Keratinocyte (primary cell): ENCODE measurements around the gene PRKCE. TPM values are rescaled to one million over a fixed set of nuclear protein-coding genes. Genes with fewer than 3 reads are reported as not detected.
A peak's percentile ranks its signal among the peaks of the same experiment; 100 is the strongest.

Source experiments
- DNase-seq: peaks from one replicate; pipeline ENCODE4 v3.0.0-alpha.2; 2011; ENCODE audit warnings: low read depth, missing footprints, low spot score
- FAIRE-seq: peaks from 2 replicates; lab custom pipeline; 2011; peaks lifted over from hg19 to GRCh38; lab: Jason Lieb, UNC
- H2AFZ ChIP-seq: 2 replicates; pipeline ENCODE4 v1.6.0; 2012; ENCODE audit warnings: low read length, control low read depth, inconsistent platforms; ENCODE audit not compliant: control insufficient read depth
- H3K27ac ChIP-seq: 2 replicates; pipeline ENCODE4 v1.5.1; 2011; ENCODE audit warnings: low read length; ENCODE audit not compliant: control insufficient read depth, insufficient read depth
- H3K27me3 ChIP-seq: 3 replicates; pipeline ENCODE4 v1.6.0; 2011; ENCODE audit warnings: low read length; ENCODE audit not compliant: control insufficient read depth, insufficient read depth; ENCODE audit errors: extremely low read depth
- H3K36me3 ChIP-seq, 2 experiments: 2 replicates in 1 of 2; 3 replicates in 1 of 2; pipeline ENCODE4 v1.5.1; 2011; ENCODE audit warnings: low read length in 2 of 2, mild to moderate bottlenecking in 1 of 2; ENCODE audit not compliant: control insufficient read depth in 2 of 2, insufficient read depth in 2 of 2; ENCODE audit errors: extremely low read depth in 1 of 2
- H3K4me1 ChIP-seq: 3 replicates; pipeline ENCODE4 v1.5.1; 2011; ENCODE audit warnings: low read length; ENCODE audit not compliant: control insufficient read depth, insufficient read depth; ENCODE audit errors: extremely low read depth
- H3K4me2 ChIP-seq: 3 replicates; pipeline ENCODE4 v1.6.0; 2011; ENCODE audit warnings: low read depth, low read length; ENCODE audit not compliant: control insufficient read depth, insufficient read depth; ENCODE audit errors: extremely low read depth
- H3K4me3 ChIP-seq, 3 experiments: fragments of 200-600 bp in 1 of 3; sonication (generic) in 1 of 3; 2 replicates in 2 of 3; 3 replicates in 1 of 3; pipeline ENCODE4 v1.5.1; 2011 to 2016; ENCODE audit warnings: low read length in 3 of 3, mild to moderate bottlenecking in 3 of 3, control low read depth in 2 of 3, inconsistent platforms in 1 of 3, low read depth in 1 of 3, mixed read lengths in 1 of 3, mixed run types in 1 of 3, moderate library complexity in 1 of 3; ENCODE audit not compliant: control insufficient read depth in 2 of 3, insufficient read depth in 2 of 3; ENCODE audit errors: extremely low read depth in 1 of 3
- H3K79me2 ChIP-seq: 2 replicates; pipeline ENCODE4 v1.6.0; 2012; ENCODE audit warnings: low read length; ENCODE audit not compliant: control insufficient read depth, insufficient read depth
- H3K9ac ChIP-seq: 3 replicates; pipeline ENCODE4 v1.6.0; 2011; ENCODE audit warnings: low read length; ENCODE audit not compliant: control insufficient read depth, insufficient read depth; ENCODE audit errors: extremely low read depth
- H3K9me1 ChIP-seq: 3 replicates; pipeline ENCODE4 v1.6.0; 2011; ENCODE audit warnings: low read length; ENCODE audit not compliant: control insufficient read depth, insufficient read depth; ENCODE audit errors: extremely low read depth
- H3K9me3 ChIP-seq: 2 replicates; pipeline ENCODE4 v1.5.1; 2012; ENCODE audit warnings: low read depth, low read length; ENCODE audit not compliant: control insufficient read depth
- H4K20me1 ChIP-seq: 3 replicates; pipeline ENCODE4 v1.6.0; 2011; ENCODE audit warnings: low read length; ENCODE audit not compliant: control insufficient read depth, insufficient read depth; ENCODE audit errors: extremely low read depth
- CTCF ChIP-seq, 3 experiments: IDR thresholded peaks in 1 of 3; conservative IDR thresholded peaks in 1 of 3; optimal IDR thresholded peaks in 1 of 3; 2 replicates in 2 of 3; 3 replicates in 1 of 3; pipeline versions ENCODE3 to v1.5.1; 2011; ENCODE audit warnings: low read length in 3 of 3, mild to moderate bottlenecking in 3 of 3, moderate library complexity in 2 of 3, control low read depth in 1 of 3, inconsistent platforms in 1 of 3; ENCODE audit not compliant: insufficient read depth in 2 of 3; ENCODE audit errors: extremely low read depth in 1 of 3
- EZH2 ChIP-seq: IDR thresholded peaks from one replicate; pipeline ENCODE4 v1.6.1; 2012; ENCODE audit warnings: inconsistent platforms, mild to moderate bottlenecking, low read length, moderate library complexity
- dilution Hi-C: fragments of 300-500 bp; cut with MboI; formaldehyde crosslinking; loops from one replicate; pipeline ENCODE4 v1.7.0; 2020; ENCODE audit warnings: low sequenced_read_pairs; ENCODE audit not compliant: extremely low pct_ligation_motif_present
- polyA plus RNA-seq, 5 experiments: library from polyadenylated mRNA; depleted of rRNA in 3 of 5; stranded (reverse) in 3 of 5; stranded (forward) in 1 of 5; unstranded in 1 of 5; fragments of >200 nt; gene quantifications; 1 replicate in 1 of 5; 2 replicates in 3 of 5; 3 replicates in 1 of 5; pipeline versions ENCODE4 v1.2.1 to v1.2.3, GENCODE V29; 2011 to 2012; ENCODE audit warnings: missing spikeins in 2 of 5, low read depth in 1 of 5, low replicate concordance in 1 of 5

PRKCE gene
- polyA plus RNA-seq, 1 donor (not counting 4 experiments of a cell fraction or from before 2014, with no cell fraction given) = 2.0 TPM

- Histone ChIP-seq H3K4me3 (no peak overlapping the region), H3K9me3 (no peaks in the 10 kb centered on the region), H4K20me1 (peaks cover 5% of the 10 kb centered on the region), H2AFZ (no peak overlapping the region), H3K27ac (no peak overlapping the region), H3K79me2 (no peaks in the 10 kb centered on the region), H3K27me3 (no peaks in the 10 kb centered on the region), H3K36me3 (no peaks in the 10 kb centered on the region), H3K9ac (peak overlapping the region; percentile 2), H3K4me1 (peaks cover 8% of the 10 kb centered on the region), H3K4me2 (peak overlapping the region; percentile 3), H3K9me1 (no peaks in the 10 kb centered on the region)
- FAIRE-seq (no peak), DNase-seq (no peak)
- TF ChIP-seq CTCF (optimal IDR thresholded peaks at IDR 0.05 in 1 of 3, IDR thresholded peaks at IDR 0.05 in 1 of 3, conservative IDR thresholded peaks at IDR 0.05 in 1 of 3; ENCODE audit: extremely low read depth in 1 of 3, insufficient read depth in 2 of 3, low read length in 3 of 3) (no peak), EZH2 (no peak)
- dilution Hi-C loops = no loop called here
Measured at GRCh38 chr2:45796500-45796899, 145.0 kb downstream of the PRKCE start.

GRCh38 chr2:45797451-45798230, 146.2 kb downstream of the PRKCE start:
- FAIRE-seq = no peak
- dilution Hi-C loops = no loop called here

More at GRCh38 chr2:45797451-45798230, 146.2 kb downstream of the PRKCE start:
- peaks cover 8% of the 10 kb centered on the region for H3K4me1 ChIP-seq
- peaks cover 5% of the 10 kb centered on the region for H4K20me1 ChIP-seq
- H2AFZ ChIP-seq = no peak overlapping the region
- no peaks in the 10 kb centered on the region for H3K9me3 ChIP-seq
- H3K4me2 ChIP-seq = no peak overlapping the region
- no peaks in the 10 kb centered on the region for H3K79me2 ChIP-seq
- no peak overlapping the region for H3K27ac ChIP-seq
- H3K9ac ChIP-seq = no peak overlapping the region
- TF ChIP-seq CTCF (optimal IDR thresholded peaks at IDR 0.05 in 1 of 3, IDR thresholded peaks at IDR 0.05 in 1 of 3, conservative IDR thresholded peaks at IDR 0.05 in 1 of 3; ENCODE audit: extremely low read depth in 1 of 3, insufficient read depth in 2 of 3, low read length in 3 of 3) = no peak
- TF ChIP-seq EZH2 = no peak
- no peak for DNase-seq
- no peaks in the 10 kb centered on the region for H3K36me3 ChIP-seq
- H3K4me3 ChIP-seq = no peak overlapping the region
- H3K9me1 ChIP-seq = no peaks in the 10 kb centered on the region
- H3K27me3 ChIP-seq = no peaks in the 10 kb centered on the region
